Neural cell (in vitro differentiated cells): Measurements from ENCODE around the gene ARMH1. TPM values are rescaled to one million over a fixed set of nuclear protein-coding genes. Genes with fewer than 3 reads are reported as not detected.

ENCODE experiments used
- polyA plus RNA-seq: library from polyadenylated mRNA; depleted of rRNA; stranded (reverse); fragments of >200 nt; gene quantifications from 2 replicates; pipeline ENCODE4 v1.2.3, GENCODE V29; 2014
- small RNA-seq, 3 experiments: library from RNA; depleted of rRNA; stranded (forward); fragments of <200 nt; gene quantifications; one replicate each; pipeline ENCODE3, GENCODE V24; 2012

The ARMH1 gene
- polyA plus RNA-seq, 1 donor from 2014 or later, result 105 TPM

Small RNA genes within 50 kb of the gene (small RNA-seq; reads per million reads assigned to genes)
- gene RNU5D-1, result 12.1 to 172 (median 35.7) reads per million in 3 experiments
- 0.06 to 9.5 (median 0.33) reads per million in 3 experiments for gene RNU5F-1

Other genes starting within 250 kb of the ARMH1 start
- gene TMEM53, start 233 bp upstream of the ARMH1 start, polyA plus RNA-seq, result 13.4 and 21.4 TPM in 2 replicates
- not detected in 2 replicates for gene RNU5D-1, start 56.5 kb downstream of the ARMH1 start, polyA plus RNA-seq
- gene KIF2C, start 65.1 kb downstream of the ARMH1 start, polyA plus RNA-seq, result 1.5 and 3.8 TPM in 2 replicates
- gene RPS8, start 100.8 kb downstream of the ARMH1 start, polyA plus RNA-seq, result 2,015 and 2,061 TPM in 2 replicates
- not detected in 2 replicates for gene BEST4, start 113.5 kb downstream of the ARMH1 start, polyA plus RNA-seq
- gene PLK3, start 125.7 kb downstream of the ARMH1 start, polyA plus RNA-seq, result 8.3 and 12.1 TPM in 2 replicates
- not detected in 2 replicates for gene DYNLT4, start 132.6 kb downstream of the ARMH1 start, polyA plus RNA-seq
- gene BTBD19, start 133.8 kb downstream of the ARMH1 start, polyA plus RNA-seq, result 0.16 TPM in 1 of 2 replicates, not detected in the other
- 0.78 and 1.3 TPM in 2 replicates for gene PTCH2, start 168.5 kb downstream of the ARMH1 start, polyA plus RNA-seq